Calu3 (cell line): Measurements from ENCODE around the gene COPS7A. TPM values are rescaled to one million over a fixed set of nuclear protein-coding genes. Genes with fewer than 3 reads are reported as not detected.

ENCODE experiments used
- BruUV-seq: library from RNA; stranded (reverse); fragments of 400-500 nt; replicated peaks from 2 replicates; lab custom pipeline; 2021; lab: Mats Ljungman, UMichigan
- CTCF ChIA-PET: fragments of 300-600 bp; sonication (Branson Sonifier 250); formaldehyde crosslinking; loops from one replicate; lab custom pipeline; 2022; ENCODE audit warnings: antibody characterized with exemption; lab: Charles Lee
- DNase-seq: peaks from one replicate; pipeline ENCODE4 v3.0.0; 2022
- H3K27ac Mint-ChIP-seq: one replicate; pipeline ENCODE4 v1.8.0; 2022; ENCODE audit warnings: mixed read lengths; ENCODE audit not compliant: unreplicated experiment
- H3K27me3 Mint-ChIP-seq: one replicate; pipeline ENCODE4 v1.8.0; 2022; ENCODE audit warnings: mixed read lengths; ENCODE audit not compliant: unreplicated experiment
- H3K36me3 Mint-ChIP-seq: one replicate; pipeline ENCODE4 v1.8.0; 2022; ENCODE audit warnings: mild to moderate bottlenecking, moderate library complexity, mixed read lengths; ENCODE audit not compliant: insufficient read depth, unreplicated experiment
- H3K4me1 Mint-ChIP-seq: one replicate; pipeline ENCODE4 v1.8.0; 2022; ENCODE audit warnings: mild to moderate bottlenecking, low read depth, mixed read lengths; ENCODE audit not compliant: unreplicated experiment
- H3K4me3 Mint-ChIP-seq: one replicate; pipeline ENCODE4 v1.8.0; 2022; ENCODE audit warnings: mild to moderate bottlenecking, low read depth, moderate library complexity, mixed read lengths; ENCODE audit not compliant: unreplicated experiment
- H3K9me3 Mint-ChIP-seq: one replicate; pipeline ENCODE4 v1.8.0; 2022; ENCODE audit warnings: low read depth, mixed read lengths; ENCODE audit not compliant: unreplicated experiment
- CTCF ChIP-seq: fragments of 200-600 bp; IDR thresholded peaks from one replicate; pipeline ENCODE4 v1.8.0; 2022; ENCODE audit warnings: antibody characterized with exemption; ENCODE audit not compliant: unreplicated experiment
- intact Hi-C: fragments of 100-400 bp; cut with micrococcal nuclease; formaldehyde crosslinking; loops from one replicate; pipeline ENCODE4 v1.10.0; 2022; ENCODE audit not compliant: unreplicated experiment
- total RNA-seq: library from RNA; stranded (reverse); gene quantifications from 2 replicates; pipeline ENCODE4 v1.2.3, GENCODE V29; 2022

The COPS7A gene
- total RNA-seq, 1 experiment from 2014 or later: 47.3 TPM

- Mint-ChIP-seq H3K4me3 (peak overlapping the region; percentile 81), H3K9me3 (peaks cover 2% of the 10 kb centered on the region), H3K27me3 (peaks cover 31% of the 10 kb centered on the region), H3K27ac (peak overlapping the region; percentile 34), H3K36me3 (peaks cover 50% of the 10 kb centered on the region), H3K4me1 (peaks cover 40% of the 10 kb centered on the region)
- intact Hi-C loops: no loop called here
- TF ChIP-seq CTCF: no peak
- BruUV-seq: no TSS peak
- no peak for DNase-seq
- CTCF ChIA-PET: interaction anchor here (1.5 to 2.5 kb wide), 3 partner anchors 12 to 87 kb away, joined by 4 to 24 read pairs (median 8); partner anchors contain the start of genes MLF2 and USP5
Measured at GRCh38 chr12:6765048-6765633, 41.3 kb downstream of the COPS7A start.

GRCh38 chr12:6765634-6766581 is 42.1 kb downstream of the COPS7A start, which contains the start of gene PTMS:
Gene PTMS, plus strand, starts transcription at chr12:6766363. Its CDS starts 343 bp downstream, at chr12:6766706.
- TF ChIP-seq CTCF: no peak
- intact Hi-C loops: no loop called here
- Mint-ChIP-seq H3K4me1 (peaks cover 40% of the 10 kb centered on the region), H3K4me3 (peak within 1 kb of the TSS; percentile 81), H3K27ac (peak within 1 kb of the TSS; percentile 80), H3K36me3 (peaks cover 50% of the 10 kb centered on the region), H3K9me3 (peaks cover 2% of the 10 kb centered on the region), H3K27me3 (peaks cover 29% of the 10 kb centered on the region)
- DNase-seq: peak; percentile 67
- BruUV-seq: no TSS peak
- CTCF ChIA-PET: interaction anchor here (0.5 to 2.5 kb wide), 10 partner anchors 13 to 158 kb away, joined by 3 to 24 read pairs (median 4); partner anchors contain the start of genes COPS7A, MLF2, P3H3 and USP5

- CTCF ChIA-PET: interaction anchor here (0.5 to 2.5 kb wide), 12 partner anchors 11 to 355 kb away, joined by 3 to 24 read pairs (median 4); partner anchors contain the start of genes COPS7A, MLF2, P3H3 and ZNF384
- Mint-ChIP-seq H3K36me3 (peaks cover 50% of the 10 kb centered on the region), H3K4me1 (peaks cover 40% of the 10 kb centered on the region), H3K27me3 (peaks cover 34% of the 10 kb centered on the region), H3K9me3 (peaks cover 2% of the 10 kb centered on the region), H3K27ac (peak overlapping the region; percentile 80), H3K4me3 (peak overlapping the region; percentile 81)
- peak; percentile 87 for DNase-seq
- intact Hi-C loops: no loop called here
- no TSS peak for BruUV-seq
- peak; percentile 61 for TF ChIP-seq CTCF
Measured at GRCh38 chr12:6766651-6767349, 43.0 kb downstream of the COPS7A start.
